ENCODE measurements around the gene SMG5. TPM values are rescaled to one million over a fixed set of nuclear protein-coding genes. Genes with fewer than 3 reads are reported as not detected.

Gene SMG5
- total RNA-seq, 6 experiments from 2014 or later = 46.8 to 56.5 (median 50.6) TPM

DNA sequence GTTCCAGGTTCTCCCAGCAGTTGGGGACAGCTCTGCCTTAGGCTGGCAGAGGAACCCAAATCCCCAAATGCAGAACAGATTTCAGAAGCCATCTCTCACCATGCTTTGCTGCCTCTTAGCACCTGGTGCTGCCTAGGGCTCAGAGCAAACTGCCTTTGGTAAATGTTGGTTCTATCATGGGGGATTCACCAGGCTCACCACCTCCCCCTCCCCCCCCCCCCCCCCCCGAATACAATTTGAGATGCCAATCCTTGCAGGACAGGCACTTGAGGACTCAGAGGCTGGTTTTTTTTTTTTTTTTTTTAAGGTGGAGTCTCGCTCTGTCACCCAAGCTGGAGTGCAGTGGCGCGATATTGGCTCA lies 34.3 kb downstream of the SMG5 start:
- Mint-ChIP-seq H3K27ac (no peak overlapping the region), H3K27me3 (ENCODE audit: insufficient read depth) (peaks cover 9% of the 10 kb centered on the region), H3K4me3 (no peak overlapping the region), H3K36me3 (ENCODE audit: low read depth) (peaks cover 8% of the 10 kb centered on the region), H3K4me1 (ENCODE audit: low read depth) (no peaks in the 10 kb centered on the region; the same call in 1 of the 2 replicates), H3K9me3 (no peaks in the 10 kb centered on the region)
- TF ChIP-seq, protein P1, sequence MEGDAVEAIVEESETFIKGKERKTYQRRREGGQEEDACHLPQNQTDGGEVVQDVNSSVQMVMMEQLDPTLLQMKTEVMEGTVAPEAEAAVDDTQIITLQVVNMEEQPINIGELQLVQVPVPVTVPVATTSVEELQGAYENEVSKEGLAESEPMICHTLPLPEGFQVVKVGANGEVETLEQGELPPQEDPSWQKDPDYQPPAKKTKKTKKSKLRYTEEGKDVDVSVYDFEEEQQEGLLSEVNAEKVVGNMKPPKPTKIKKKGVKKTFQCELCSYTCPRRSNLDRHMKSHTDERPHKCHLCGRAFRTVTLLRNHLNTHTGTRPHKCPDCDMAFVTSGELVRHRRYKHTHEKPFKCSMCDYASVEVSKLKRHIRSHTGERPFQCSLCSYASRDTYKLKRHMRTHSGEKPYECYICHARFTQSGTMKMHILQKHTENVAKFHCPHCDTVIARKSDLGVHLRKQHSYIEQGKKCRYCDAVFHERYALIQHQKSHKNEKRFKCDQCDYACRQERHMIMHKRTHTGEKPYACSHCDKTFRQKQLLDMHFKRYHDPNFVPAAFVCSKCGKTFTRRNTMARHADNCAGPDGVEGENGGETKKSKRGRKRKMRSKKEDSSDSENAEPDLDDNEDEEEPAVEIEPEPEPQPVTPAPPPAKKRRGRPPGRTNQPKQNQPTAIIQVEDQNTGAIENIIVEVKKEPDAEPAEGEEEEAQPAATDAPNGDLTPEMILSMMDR (IDR thresholded peaks at IDR 0.05) = no peak
- no peak for DNase-seq

DNA sequence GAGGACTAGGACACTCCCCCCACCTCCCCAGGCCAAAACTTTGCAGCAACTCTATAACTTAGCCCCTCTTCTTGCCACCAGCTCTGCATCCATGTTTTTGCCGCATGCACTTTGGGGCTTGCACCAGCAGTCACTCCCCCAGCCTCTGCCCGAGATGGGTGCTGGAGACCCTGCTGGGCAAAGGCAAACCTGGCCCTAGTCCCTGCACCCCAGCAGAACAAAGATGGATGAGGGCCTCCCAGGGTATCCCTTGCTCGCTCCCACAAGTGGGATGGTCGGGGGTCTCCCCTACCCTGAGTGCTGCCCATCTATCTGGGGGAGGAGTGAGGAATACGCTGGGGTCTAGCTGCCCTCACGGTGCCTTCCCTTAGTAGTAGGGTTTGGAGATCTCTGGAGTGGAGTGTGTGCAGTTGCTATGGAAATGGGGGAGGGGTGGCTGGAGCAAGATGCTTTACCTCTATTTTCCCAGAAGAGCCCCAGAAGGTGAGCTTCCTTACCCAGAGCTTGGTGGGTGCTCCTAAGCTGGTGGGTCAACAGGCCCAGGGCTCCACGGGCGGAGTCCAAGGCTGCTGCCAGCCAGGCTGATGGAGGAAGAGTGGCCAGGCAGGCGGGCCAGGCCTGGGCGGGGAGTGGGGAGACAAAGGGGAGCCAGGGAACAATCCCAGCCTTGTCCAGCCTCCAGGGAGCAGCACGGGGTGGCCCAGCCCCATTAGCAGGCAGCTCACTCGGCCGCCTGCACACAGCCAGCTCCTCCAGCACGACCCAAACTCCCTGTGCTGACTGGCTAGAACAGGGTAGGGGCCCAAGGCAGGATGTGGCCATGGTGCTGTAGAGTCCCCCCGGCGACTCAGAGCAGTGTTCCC lies 34.9 kb downstream of the SMG5 start, which contains the start of gene PAQR6:
Gene PAQR6 (minus strand): TSS at position 597 of the 863 bp plus-strand sequence. CDS start 1,325 bp downstream, outside the sequence.
- Mint-ChIP-seq H3K36me3 (ENCODE audit: low read depth) (peaks cover 2% of the 10 kb centered on the region), H3K27ac (no peak within 1 kb of the TSS), H3K27me3 (ENCODE audit: insufficient read depth) (peaks cover 10% of the 10 kb centered on the region), H3K4me3 (no peak within 1 kb of the TSS), H3K4me1 (ENCODE audit: low read depth) (no peaks in the 10 kb centered on the region; the same call in 1 of the 2 replicates), H3K9me3 (no peaks in the 10 kb centered on the region)
- TF ChIP-seq, protein P1 (IDR thresholded peaks at IDR 0.05) = no peak
- DNase-seq = no peak

DNA sequence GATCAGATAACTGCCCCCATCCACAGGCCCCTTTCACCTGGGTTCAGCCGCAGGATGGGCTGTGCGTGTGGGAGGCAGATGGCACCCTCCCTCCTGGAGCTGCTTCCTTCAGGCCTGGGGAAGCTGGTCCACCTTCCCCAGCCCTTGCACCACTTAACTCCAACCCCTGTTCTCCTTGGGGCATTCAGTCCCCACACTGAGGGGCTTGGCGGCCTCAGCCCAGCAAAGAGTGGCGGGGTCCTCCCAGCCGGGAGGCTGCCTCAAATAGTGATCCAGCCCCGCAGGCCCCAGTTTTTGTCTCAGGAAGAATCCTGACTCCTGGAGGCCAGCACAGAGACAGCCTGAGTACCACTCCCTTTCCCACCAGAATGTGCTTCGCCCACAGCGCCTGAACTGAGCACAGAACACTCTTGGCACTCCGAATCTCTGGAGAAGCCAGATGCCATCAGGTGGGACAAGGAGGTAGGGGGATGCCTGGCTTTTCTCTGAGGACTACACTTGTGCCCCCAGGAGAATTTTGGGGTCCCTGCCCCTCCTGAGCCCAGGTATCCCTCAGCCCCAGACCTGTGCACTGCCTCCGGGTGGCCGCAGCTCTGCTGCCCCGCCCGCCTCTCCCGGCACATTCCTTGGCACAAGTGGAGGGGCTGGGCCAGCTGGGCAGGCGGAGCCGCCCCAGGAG lies 35.7 kb downstream of the SMG5 start:
- no peaks in the 10 kb centered on the region for H3K9me3 Mint-ChIP-seq
- no peaks in the 10 kb centered on the region; the same call in 1 of the 2 replicates for H3K4me1 Mint-ChIP-seq (ENCODE audit: low read depth)
- H3K27me3 Mint-ChIP-seq (ENCODE audit: insufficient read depth) = peaks cover 10% of the 10 kb centered on the region
- H3K27ac Mint-ChIP-seq = no peak overlapping the region
- DNase-seq = no peak
- H3K36me3 Mint-ChIP-seq (ENCODE audit: low read depth) = no peaks in the 10 kb centered on the region
- H3K4me3 Mint-ChIP-seq = no peak overlapping the region
- TF ChIP-seq, protein P1 (IDR thresholded peaks at IDR 0.05) = no peak

DNA sequence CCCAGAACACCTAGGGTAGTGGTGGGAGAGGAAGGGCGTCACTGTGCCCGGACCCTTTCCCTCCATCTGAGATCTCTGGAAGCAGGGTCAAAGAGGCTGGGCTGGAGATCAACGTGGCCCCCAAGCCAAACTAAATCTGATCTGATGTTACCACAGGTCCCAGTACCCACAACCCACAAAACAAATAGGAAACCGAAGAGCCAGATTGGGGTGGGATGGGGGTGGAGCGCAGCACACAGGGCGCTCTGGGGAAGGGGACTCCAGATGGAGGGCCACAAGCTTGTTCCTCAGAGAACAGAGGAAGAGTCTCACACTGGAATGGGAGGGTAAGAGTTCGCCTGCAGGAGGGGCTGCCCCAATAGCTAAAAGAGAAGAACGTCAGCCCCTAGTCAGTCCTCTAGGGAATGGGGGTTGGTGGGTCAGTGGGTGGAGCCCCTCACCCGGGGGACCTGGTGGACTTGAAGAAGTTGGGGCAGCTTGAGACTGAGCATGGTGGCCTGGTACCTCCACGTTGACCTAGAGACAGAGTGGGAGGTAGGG lies 36.3 kb downstream of the SMG5 start:
- no peak for DNase-seq
- Mint-ChIP-seq H3K27ac (no peak overlapping the region), H3K4me1 (ENCODE audit: low read depth) (no peaks in the 10 kb centered on the region), H3K9me3 (no peaks in the 10 kb centered on the region), H3K36me3 (ENCODE audit: low read depth) (no peaks in the 10 kb centered on the region), H3K27me3 (ENCODE audit: insufficient read depth) (peaks cover 10% of the 10 kb centered on the region), H3K4me3 (0 out of 2 replicates have a peak overlapping the region, but pooled peaks have one; percentile 11)
- TF ChIP-seq, protein P1 (IDR thresholded peaks at IDR 0.05) = no peak

DNA sequence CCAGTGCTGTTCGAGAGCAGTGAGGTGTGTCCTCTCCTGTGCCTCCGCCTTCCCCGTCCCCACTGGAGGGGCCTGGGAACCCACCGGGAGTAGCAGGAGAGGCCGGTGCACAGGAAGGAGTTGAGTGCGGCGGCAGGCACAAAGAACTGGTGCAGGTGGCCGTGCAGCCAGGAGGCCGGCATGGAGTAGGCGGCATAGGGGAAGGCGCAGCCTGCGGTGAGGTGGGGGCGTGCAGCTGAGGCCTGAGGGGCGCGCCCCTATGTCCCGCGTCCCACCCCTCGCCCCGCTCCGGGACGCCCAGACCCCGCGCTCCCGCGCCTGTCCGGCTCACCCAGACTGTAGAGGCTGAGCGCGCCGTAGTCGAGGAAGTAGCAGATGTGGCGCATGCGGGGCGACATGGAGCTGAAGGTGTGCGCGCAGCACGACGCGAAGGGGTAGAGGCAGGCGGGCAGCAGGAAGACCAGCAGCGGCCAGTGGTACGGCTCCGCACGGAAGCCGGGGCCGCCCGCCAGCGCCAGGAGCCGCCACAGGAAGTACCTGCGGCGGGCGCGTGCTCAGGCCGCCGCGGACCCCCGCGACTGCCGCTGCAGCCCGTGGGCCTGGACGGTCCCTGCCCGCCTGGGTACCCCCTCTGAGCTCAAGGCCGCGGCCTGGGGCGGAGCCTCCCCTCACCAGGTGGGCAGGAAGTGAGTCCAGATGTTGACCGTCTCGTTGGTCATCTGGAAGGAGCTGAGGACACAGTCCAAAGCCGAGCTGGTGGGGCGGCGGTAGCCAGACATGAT lies 37.0 kb downstream of the SMG5 start:
- Mint-ChIP-seq H3K36me3 (ENCODE audit: low read depth) (no peaks in the 10 kb centered on the region), H3K9me3 (no peaks in the 10 kb centered on the region), H3K27ac (no peak overlapping the region), H3K4me1 (ENCODE audit: low read depth) (no peaks in the 10 kb centered on the region), H3K27me3 (ENCODE audit: insufficient read depth) (peaks cover 13% of the 10 kb centered on the region), H3K4me3 (peak overlapping the region; percentile 54)
- TF ChIP-seq, protein P1 (IDR thresholded peaks at IDR 0.05) = no peak
- DNase-seq = no peak

All from HFFc6 (cell line).